Tibial artery (tissue), 4 donors: Measurements from ENCODE around the gene GTSF1L.

Source experiments
- DNase-seq, 2 donors: peaks; one replicate each; pipeline ENCODE4 v3.0.0-alpha.2; 2019
- H3K27ac ChIP-seq, 2 donors: fragments of 200-600 bp; sonication (generic) in 1 of 2; 1 replicate in 1 of 2; 2 replicates in 1 of 2; pipeline ENCODE4 v1.5.1; 2018 to 2019; ENCODE audit warnings: mild to moderate bottlenecking in 1 of 2
- H3K27me3 ChIP-seq, 2 donors: fragments of 200-600 bp; sonication (generic) in 1 of 2; one replicate each; pipeline versions ENCODE4 v1.5.1 to v1.6.0; 2016 to 2019
- H3K36me3 ChIP-seq, 3 donors: fragments of 200-600 bp; sonication (generic) in 2 of 3; one replicate each; pipeline ENCODE4 v1.5.1; 2016 to 2019; ENCODE audit warnings: mild to moderate bottlenecking in 2 of 3
- H3K4me1 ChIP-seq, 4 donors: fragments of 200-600 bp; sonication (generic) in 2 of 4; 1 replicate in 3 of 4; 2 replicates in 1 of 4; pipeline ENCODE4 v1.5.1; 2016 to 2019
- H3K4me3 ChIP-seq, 2 donors: fragments of 200-600 bp; sonication (generic) in 1 of 2; 1 replicate in 1 of 2; 2 replicates in 1 of 2; pipeline ENCODE4 v1.5.1; 2018 to 2019; ENCODE audit warnings: mild to moderate bottlenecking in 2 of 2
- H3K9me3 ChIP-seq, 3 donors: fragments of 200-600 bp; sonication (generic) in 1 of 3; one replicate each; pipeline ENCODE4 v1.5.1; 2016 to 2019
- CTCF ChIP-seq, 2 experiments: fragments of 200-600 bp in 1 of 2; fragments of 450-650 bp in 1 of 2; IDR thresholded peaks; one replicate each; pipeline ENCODE4 v1.5.1; 2017 to 2019; ENCODE audit warnings: antibody characterized with exemption in 2 of 2, mild to moderate bottlenecking in 1 of 2, moderate library complexity in 1 of 2
- intact Hi-C: fragments of 100-400 bp; cut with DNase I; formaldehyde crosslinking; loops from one replicate; pipeline ENCODE4 v1.15.0; 2023; ENCODE audit warnings: low total_unique reads

GTSF1L gene

DNA sequence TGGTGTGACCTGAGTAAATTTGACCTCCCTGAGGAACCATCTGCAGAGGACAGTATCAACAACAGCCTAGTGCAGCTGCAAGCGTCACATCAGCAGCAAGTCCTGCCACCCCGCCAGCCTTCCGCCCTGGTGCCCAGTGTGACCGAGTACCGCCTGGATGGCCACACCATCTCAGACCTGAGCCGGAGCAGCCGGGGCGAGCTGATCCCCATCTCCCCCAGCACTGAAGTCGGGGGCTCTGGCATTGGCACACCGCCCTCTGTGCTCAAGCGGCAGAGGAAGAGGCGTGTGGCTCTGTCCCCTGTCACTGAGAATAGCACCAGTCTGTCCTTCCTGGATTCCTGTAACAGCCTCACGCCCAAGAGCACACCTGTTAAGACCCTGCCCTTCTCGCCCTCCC, 24.3 kb downstream of the GTSF1L start:
- H3K9me3 ChIP-seq: no peaks in the 10 kb centered on the region
- intact Hi-C loops: no loop called here
- TF ChIP-seq CTCF (IDR thresholded peaks at IDR 0.05): no peak

DNA sequence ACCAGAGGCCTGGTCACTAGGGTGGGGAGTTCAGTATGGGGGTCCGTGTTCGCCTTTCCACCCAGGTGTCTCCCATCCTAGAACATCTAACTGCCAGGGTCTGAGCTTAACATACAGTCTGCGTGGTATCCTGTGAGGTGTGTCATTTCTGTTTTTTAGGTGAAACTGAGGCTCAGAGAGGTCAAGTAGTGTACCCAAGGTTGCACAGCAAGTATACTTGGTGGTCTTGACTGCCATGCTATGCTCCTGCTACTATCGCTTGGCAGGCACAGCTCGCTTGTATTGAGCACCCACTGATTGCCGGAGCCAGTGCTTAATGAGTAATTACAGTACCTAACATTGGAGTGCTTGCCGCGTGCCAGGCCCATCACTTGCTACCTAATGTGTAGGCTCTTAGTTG, 26.2 kb downstream of the GTSF1L start:
- intact Hi-C loops: no loop called here
- Histone ChIP-seq H3K4me1 (no peaks in the 10 kb centered on the region), H3K9me3 (no peaks in the 10 kb centered on the region), H3K27me3 (no peaks in the 10 kb centered on the region), H3K36me3 (no peaks in the 10 kb centered on the region), H3K27ac (no peak overlapping the region), H3K4me3 (no peak overlapping the region)
- TF ChIP-seq CTCF (IDR thresholded peaks at IDR 0.05): no peak
- DNase-seq: no peak

More for the DNA sequence above, 24.3 kb downstream of the GTSF1L start:
- no peak overlapping the region for H3K4me3 ChIP-seq
- H3K36me3 ChIP-seq: no peaks in the 10 kb centered on the region
- no peak overlapping the region for H3K27ac ChIP-seq
- no peak for DNase-seq
- no peaks in the 10 kb centered on the region for H3K27me3 ChIP-seq
- H3K4me1 ChIP-seq: no peaks in the 10 kb centered on the region

DNA sequence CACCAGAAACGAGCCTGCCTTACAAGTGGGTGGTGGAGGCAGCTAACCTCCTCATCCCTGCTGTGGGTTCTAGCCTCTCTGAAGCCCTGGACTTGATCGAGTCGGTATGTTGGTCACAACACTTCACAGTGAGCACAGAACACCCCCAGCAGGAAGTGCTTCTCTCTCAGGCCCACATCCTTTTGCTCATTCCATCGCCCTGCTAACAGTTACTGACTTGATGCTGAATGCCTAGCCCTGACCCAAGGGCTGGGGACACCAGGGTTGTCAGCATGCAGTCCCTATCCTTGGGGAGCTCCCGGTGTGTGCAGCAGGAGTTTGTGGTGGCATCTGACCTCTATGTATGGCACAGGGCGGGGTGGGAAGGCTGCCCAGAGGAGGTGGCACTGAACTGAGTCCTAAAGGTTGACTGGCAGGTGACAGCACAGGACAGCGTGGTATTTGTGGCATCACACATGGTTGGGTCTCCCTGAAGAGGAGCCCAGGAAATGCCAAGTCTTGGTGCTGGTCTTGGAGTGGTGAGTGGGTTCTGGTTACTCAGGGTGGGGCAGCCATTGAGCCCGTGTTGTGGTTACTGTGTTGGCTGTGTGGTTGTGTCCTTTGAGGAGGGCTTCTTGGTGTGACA, 26.7 kb downstream of the GTSF1L start:
- no peak for TF ChIP-seq CTCF (IDR thresholded peaks at IDR 0.05)
- Histone ChIP-seq H3K4me3 (no peak overlapping the region), H3K27ac (no peak overlapping the region), H3K4me1 (no peaks in the 10 kb centered on the region), H3K9me3 (no peaks in the 10 kb centered on the region), H3K36me3 (no peaks in the 10 kb centered on the region), H3K27me3 (no peaks in the 10 kb centered on the region)
- intact Hi-C loops: no loop called here
- no peak for DNase-seq

DNA sequence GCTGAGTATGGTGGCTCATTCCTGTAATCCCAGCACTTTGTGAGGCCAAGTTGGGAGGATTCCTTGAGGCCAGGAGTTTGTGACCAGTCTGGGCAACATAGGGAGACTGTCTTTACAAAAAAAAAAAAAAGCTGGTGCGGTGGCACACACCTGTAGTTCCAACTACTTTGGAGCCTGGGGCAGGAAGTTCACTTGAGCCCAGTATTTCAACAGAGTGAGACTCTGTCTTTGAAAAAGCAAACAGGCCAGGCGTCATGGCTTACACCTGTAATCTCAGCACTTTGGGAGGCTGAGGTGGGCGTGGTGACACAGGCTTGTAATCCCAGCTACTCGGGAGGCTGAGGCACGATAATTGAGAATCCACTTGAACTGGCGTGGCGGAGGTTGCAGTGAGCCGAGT, 31.2 kb downstream of the GTSF1L start:
- intact Hi-C loops: no loop called here
- no peaks in the 10 kb centered on the region for H3K36me3 ChIP-seq
- no peak for DNase-seq

GRCh38 chr20:43694763-43695162, 32.0 kb downstream of the GTSF1L start:
- H3K9me3 ChIP-seq: no peaks in the 10 kb centered on the region
- DNase-seq: no peak
- no peaks in the 10 kb centered on the region for H3K27me3 ChIP-seq
- H3K4me1 ChIP-seq: no peaks in the 10 kb centered on the region
- no peaks in the 10 kb centered on the region for H3K36me3 ChIP-seq
- no peak overlapping the region for H3K27ac ChIP-seq
- H3K4me3 ChIP-seq: no peak overlapping the region
- intact Hi-C loops: no loop called here
- TF ChIP-seq CTCF (IDR thresholded peaks at IDR 0.05): no peak

More for the DNA sequence above, 31.2 kb downstream of the GTSF1L start:
- TF ChIP-seq CTCF (IDR thresholded peaks at IDR 0.05): no peak
- Histone ChIP-seq H3K4me1 (no peaks in the 10 kb centered on the region), H3K27me3 (no peaks in the 10 kb centered on the region), H3K4me3 (no peak overlapping the region), H3K9me3 (no peaks in the 10 kb centered on the region), H3K27ac (no peak overlapping the region)
